HEK293T (cell line): ENCODE results near the gene RCL1.

ENCODE experiments used
- CTCF ChIA-PET: fragments of 350-600 bp; formaldehyde crosslinking; extraction: SDS; loops from one replicate; lab custom pipeline; 2021; ENCODE audit warnings: antibody characterized with exemption, inconsistent platforms; lab: Yijun Ruan, JAX
- POLR2A ChIA-PET: fragments of 350-600 bp; formaldehyde crosslinking; extraction: SDS; loops from one replicate; lab custom pipeline; 2020; ENCODE audit warnings: antibody characterized with exemption, inconsistent platforms; lab: Yijun Ruan, JAX
- DNase-seq: peaks from one replicate; pipeline ENCODE4 v3.0.0; 2012; ENCODE audit warnings: mixed read lengths; ENCODE audit errors: extremely low spot score
- ARNT ChIP-seq: fragments of 450-650 bp; IDR thresholded peaks from 2 replicates; pipeline ENCODE4 v1.6.1; 2017; ENCODE audit warnings: mild to moderate bottlenecking
- BHLHE40 ChIP-seq: fragments of 450-650 bp; IDR thresholded peaks from 2 replicates; pipeline ENCODE4 v1.6.1; 2016; ENCODE audit warnings: mild to moderate bottlenecking, moderate library complexity, borderline replicate concordance
- CTBP1 ChIP-seq: fragments of 450-650 bp; IDR thresholded peaks from 2 replicates; pipeline ENCODE4 v1.6.1; 2016; ENCODE audit warnings: borderline replicate concordance
- ELF4 ChIP-seq: fragments of 450-650 bp; IDR thresholded peaks from 2 replicates; pipeline ENCODE4 v1.6.1; 2017; ENCODE audit warnings: antibody characterized with exemption
- FOXA1 ChIP-seq: fragments of 450-650 bp; IDR thresholded peaks from 2 replicates; pipeline ENCODE4 v1.6.1; 2016; ENCODE audit warnings: mild to moderate bottlenecking
- FOXK2 ChIP-seq: fragments of 450-650 bp; IDR thresholded peaks from 2 replicates; pipeline ENCODE4 v1.6.1; 2016; ENCODE audit warnings: mild to moderate bottlenecking
- FOXM1 ChIP-seq: fragments of 450-650 bp; IDR thresholded peaks from 2 replicates; pipeline ENCODE4 v1.6.1; 2017; ENCODE audit warnings: mild to moderate bottlenecking, borderline replicate concordance
- HDGF ChIP-seq: fragments of 450-650 bp; IDR thresholded peaks from 2 replicates; pipeline ENCODE4 v1.6.1; 2017; ENCODE audit warnings: antibody characterized with exemption, borderline replicate concordance
- L3MBTL2 ChIP-seq: fragments of 450-650 bp; conservative IDR thresholded peaks from 2 replicates; pipeline ENCODE4 v1.6.1; 2016; ENCODE audit warnings: mild to moderate bottlenecking
- LEF1 ChIP-seq: fragments of 450-650 bp; IDR thresholded peaks from 2 replicates; pipeline ENCODE4 v1.6.1; 2017; ENCODE audit warnings: mild to moderate bottlenecking, borderline replicate concordance
- NFRKB ChIP-seq: fragments of 450-650 bp; IDR thresholded peaks from 2 replicates; pipeline ENCODE4 v1.6.1; 2016; ENCODE audit warnings: mild to moderate bottlenecking, moderate library complexity
- PKNOX1 ChIP-seq: fragments of 450-650 bp; IDR thresholded peaks from 2 replicates; pipeline ENCODE4 v1.6.1; 2016
- SP1 ChIP-seq: fragments of 450-650 bp; IDR thresholded peaks from 2 replicates; pipeline ENCODE4 v1.6.1; 2017
- SUZ12 ChIP-seq: fragments of 450-650 bp; IDR thresholded peaks from 2 replicates; pipeline ENCODE4 v1.6.1; 2016; ENCODE audit warnings: mild to moderate bottlenecking
- TARDBP ChIP-seq: fragments of 450-650 bp; IDR thresholded peaks from 2 replicates; pipeline ENCODE4 v1.6.1; 2016
- ZNF384 ChIP-seq: fragments of 450-650 bp; IDR thresholded peaks from 2 replicates; pipeline ENCODE4 v1.6.1; 2016

Gene RCL1

GRCh38 chr9:4902135-4902475 is 109.4 kb downstream of the RCL1 start:
- no peak for DNase-seq
- no peak for TF ChIP-seq CTBP1
- no peak for TF ChIP-seq FOXM1
- no peak for TF ChIP-seq HDGF
- no peak for TF ChIP-seq TARDBP
- no peak for TF ChIP-seq FOXK2
- TF ChIP-seq PKNOX1: no peak
- no peak for TF ChIP-seq NFRKB
- TF ChIP-seq FOXA1: no peak
- no peak for TF ChIP-seq ELF4
- TF ChIP-seq L3MBTL2: no peak
- TF ChIP-seq BHLHE40: no peak
- TF ChIP-seq ZNF384: no peak
- no peak for TF ChIP-seq ARNT
- TF ChIP-seq SP1: no peak
- no peak for TF ChIP-seq LEF1
- TF ChIP-seq SUZ12: no peak
- ChIA-PET POLR2A (no interaction called here), CTCF (no interaction called here)

GRCh38 chr9:4904322-4905134 is 111.8 kb downstream of the RCL1 start:
- no peak for TF ChIP-seq BHLHE40
- no peak for TF ChIP-seq CTBP1
- TF ChIP-seq FOXM1: no peak
- no peak for TF ChIP-seq NFRKB
- no peak for TF ChIP-seq ELF4
- no peak for TF ChIP-seq HDGF
- TF ChIP-seq FOXK2: no peak
- no peak for TF ChIP-seq TARDBP
- no peak for TF ChIP-seq PKNOX1
- TF ChIP-seq ZNF384: no peak
- TF ChIP-seq SUZ12: no peak
- TF ChIP-seq L3MBTL2: no peak
- TF ChIP-seq LEF1: no peak
- TF ChIP-seq SP1: no peak
- POLR2A ChIA-PET: no interaction called here
- DNase-seq: no peak
- CTCF ChIA-PET: no interaction called here

- no peak for DNase-seq
- ChIA-PET POLR2A (no interaction called here), CTCF (no interaction called here)
- TF ChIP-seq HDGF: no peak
- TF ChIP-seq FOXM1: no peak
- no peak for TF ChIP-seq LEF1
- TF ChIP-seq TARDBP: no peak
- TF ChIP-seq PKNOX1: no peak
Measured at GRCh38 chr9:4905135-4905490, 112.4 kb downstream of the RCL1 start.
